ENCODE measurements around the gene GMPR.

GMPR gene

GRCh38 chr6:16295060-16295459 lies 56.7 kb downstream of the GMPR start:
- in situ Hi-C loops (cut with MboI; ENCODE audit: low sequenced_read_pairs), result no loop called here

- in situ Hi-C loops (cut with MboI; ENCODE audit: low sequenced_read_pairs), result no loop called here
These were observed 57.1 kb downstream of the GMPR start for GRCh38 chr6:16295471-16295870.

- in situ Hi-C loops (cut with MboI; ENCODE audit: low sequenced_read_pairs), result no loop called here
These were observed 57.8 kb downstream of the GMPR start for GRCh38 chr6:16296061-16296670.

- in situ Hi-C loops (cut with MboI; ENCODE audit: low sequenced_read_pairs), result no loop called here
These were observed 61.5 kb downstream of the GMPR start for GRCh38 chr6:16299861-16300260.

GRCh38 chr6:16301511-16301910 lies 63.1 kb downstream of the GMPR start:
- in situ Hi-C loops (cut with MboI; ENCODE audit: low sequenced_read_pairs), result no loop called here

- in situ Hi-C loops (cut with MboI; ENCODE audit: low sequenced_read_pairs), result no loop called here
These were observed 64.5 kb downstream of the GMPR start for GRCh38 chr6:16302721-16303552.

- in situ Hi-C loops (cut with MboI; ENCODE audit: low sequenced_read_pairs), result no loop called here
These were observed 66.9 kb downstream of the GMPR start for GRCh38 chr6:16305246-16305725.

- in situ Hi-C loops (cut with MboI; ENCODE audit: low sequenced_read_pairs), result no loop called here
These were observed 67.4 kb downstream of the GMPR start for GRCh38 chr6:16305788-16306187.

GRCh38 chr6:16306334-16306733 lies 67.9 kb downstream of the GMPR start:
- in situ Hi-C loops (cut with MboI; ENCODE audit: low sequenced_read_pairs), result no loop called here

- in situ Hi-C loops (cut with MboI; ENCODE audit: low sequenced_read_pairs), result no loop called here
These were observed 73.4 kb downstream of the GMPR start for GRCh38 chr6:16311763-16312162.

GRCh38 chr6:16313732-16314131 lies 75.3 kb downstream of the GMPR start:
- in situ Hi-C loops (cut with MboI; ENCODE audit: low sequenced_read_pairs), result no loop called here

- in situ Hi-C loops (cut with MboI; ENCODE audit: low sequenced_read_pairs), result no loop called here
These were observed 75.9 kb downstream of the GMPR start for GRCh38 chr6:16314296-16314695.

- in situ Hi-C loops (cut with MboI; ENCODE audit: low sequenced_read_pairs), result no loop called here
These were observed 78.4 kb downstream of the GMPR start for GRCh38 chr6:16316741-16317251.

- in situ Hi-C loops (cut with MboI; ENCODE audit: low sequenced_read_pairs), result no loop called here
These were observed 80.2 kb downstream of the GMPR start for GRCh38 chr6:16318538-16318937.

- in situ Hi-C loops (cut with MboI; ENCODE audit: low sequenced_read_pairs), result no loop called here
These were observed 80.8 kb downstream of the GMPR start for GRCh38 chr6:16318953-16319720.

- in situ Hi-C loops (cut with MboI; ENCODE audit: low sequenced_read_pairs), result no loop called here
These were observed 81.6 kb downstream of the GMPR start for GRCh38 chr6:16319813-16320532.

- in situ Hi-C loops (cut with MboI; ENCODE audit: low sequenced_read_pairs), result no loop called here
These were observed 82.3 kb downstream of the GMPR start for GRCh38 chr6:16320533-16321340.

- in situ Hi-C loops (cut with MboI; ENCODE audit: low sequenced_read_pairs), result no loop called here
These were observed 82.9 kb downstream of the GMPR start for GRCh38 chr6:16321341-16321710.

- in situ Hi-C loops (cut with MboI; ENCODE audit: low sequenced_read_pairs), result no loop called here
These were observed 83.4 kb downstream of the GMPR start for GRCh38 chr6:16321826-16322225.
